GM20431 (cell line): ENCODE measurements around the gene CTBP1.

Experiments used
- in situ Hi-C: fragments of 300-500 bp; cut with MseI, MboI; formaldehyde crosslinking; loops from one replicate; pipeline ENCODE4 v1.15.0; 2020; ENCODE audit warnings: low sequenced_read_pairs; ENCODE audit not compliant: unreplicated experiment

Gene CTBP1

DNA sequence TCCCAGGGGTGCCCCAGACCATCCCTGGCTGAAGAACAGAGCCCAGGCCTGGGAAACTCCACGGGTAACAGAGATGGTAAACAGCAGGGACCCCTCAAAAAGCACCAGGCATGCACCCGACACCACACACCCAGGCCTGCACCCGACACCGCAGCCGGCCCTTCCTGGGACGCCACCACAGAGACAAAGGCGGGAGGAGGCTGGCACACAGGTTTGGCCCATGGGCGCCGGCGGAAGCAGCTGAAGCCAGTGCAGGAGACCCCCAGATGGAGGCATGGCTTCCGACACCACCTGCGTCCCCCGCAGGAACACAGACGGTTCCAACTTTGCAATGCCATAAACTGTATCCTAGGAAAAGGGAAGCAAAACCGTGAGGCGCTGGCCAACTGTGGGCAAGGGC is 22.3 kb downstream of the CTBP1 start:
- in situ Hi-C loops, result no loop called here

GRCh38 chr4:1226144-1226481 is 22.8 kb downstream of the CTBP1 start:
- in situ Hi-C loops, result no loop called here

DNA sequence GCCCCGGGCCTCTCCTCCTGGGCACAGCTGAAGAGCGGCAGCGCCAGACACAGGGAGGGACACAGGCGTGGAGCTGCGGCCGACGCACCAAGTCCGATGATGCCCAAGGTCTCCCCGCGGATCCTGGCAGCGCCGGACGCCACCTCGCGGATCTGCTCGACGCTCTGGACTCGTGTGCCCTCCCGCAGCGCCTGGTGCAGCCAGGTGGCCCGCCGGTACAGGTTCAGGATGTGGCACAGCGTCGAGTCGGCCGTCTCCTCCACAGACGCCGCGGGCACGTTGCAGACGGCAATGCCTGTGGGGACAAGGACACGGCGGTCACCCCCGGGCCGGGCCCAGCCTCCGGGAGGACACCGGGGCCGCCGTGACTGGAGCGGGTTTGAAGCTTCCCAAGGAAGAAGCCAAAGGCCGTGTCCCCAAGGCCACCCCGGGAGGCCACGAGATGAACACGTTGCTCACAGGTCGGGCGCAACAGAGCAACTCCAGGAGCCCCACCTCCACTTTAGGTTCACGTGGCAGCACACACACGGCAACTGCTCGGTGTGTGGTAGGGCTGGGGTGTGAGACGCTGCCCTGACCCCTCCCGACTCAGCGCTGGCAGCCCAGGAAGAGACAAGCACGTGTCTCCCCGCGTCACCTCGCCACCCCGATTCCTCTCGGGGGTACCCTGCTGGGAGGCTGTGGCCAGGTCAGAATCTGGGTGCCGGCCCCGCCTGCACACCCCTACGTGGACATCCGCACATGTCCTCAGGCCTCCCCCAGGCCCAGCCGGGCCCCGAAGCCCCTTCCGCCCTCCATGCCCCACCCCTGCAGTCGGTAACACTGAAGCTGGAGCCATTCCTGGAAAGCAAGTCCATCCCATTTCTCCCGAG is 23.4 kb downstream of the CTBP1 start:
- in situ Hi-C loops, result no loop called here

GRCh38 chr4:1223841-1224809 is 24.8 kb downstream of the CTBP1 start:
- in situ Hi-C loops, result no loop called here

DNA sequence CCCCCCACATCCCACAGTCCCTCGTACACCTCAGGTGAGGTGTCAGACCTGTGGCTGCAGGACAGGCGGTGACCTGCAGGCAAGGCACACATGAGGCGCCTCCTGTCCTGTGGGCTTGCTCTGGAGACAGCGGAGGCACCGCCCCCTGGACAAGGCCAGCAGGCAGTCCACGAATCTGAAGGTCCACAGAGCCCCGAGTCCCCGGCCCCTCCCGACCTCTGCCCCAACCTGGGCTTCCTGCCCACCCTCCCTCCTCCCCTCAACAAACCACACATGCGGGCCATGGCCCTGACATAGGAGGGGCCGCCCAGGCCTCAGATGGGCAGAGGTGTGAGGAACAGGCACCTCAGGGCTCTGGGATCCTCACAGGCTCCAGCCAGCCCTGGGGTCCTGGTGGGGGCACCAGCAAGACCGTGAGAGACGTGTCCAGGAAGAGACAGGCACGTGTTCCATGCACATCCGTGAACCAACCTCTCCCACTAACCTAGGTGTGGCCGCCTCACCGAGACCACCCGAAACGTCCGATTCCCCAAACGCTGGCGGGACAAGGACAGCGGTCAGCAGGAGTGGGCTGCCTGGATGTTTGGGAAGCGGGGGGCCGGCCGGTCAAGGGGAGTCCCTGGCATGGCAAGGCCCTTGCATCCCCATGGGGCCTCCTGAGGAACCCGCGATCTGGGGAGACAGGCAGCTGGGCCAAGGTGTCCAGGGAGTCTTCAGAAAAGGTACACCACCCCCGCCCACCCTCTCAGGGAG is 25.8 kb downstream of the CTBP1 start:
- in situ Hi-C loops, result no loop called here

DNA sequence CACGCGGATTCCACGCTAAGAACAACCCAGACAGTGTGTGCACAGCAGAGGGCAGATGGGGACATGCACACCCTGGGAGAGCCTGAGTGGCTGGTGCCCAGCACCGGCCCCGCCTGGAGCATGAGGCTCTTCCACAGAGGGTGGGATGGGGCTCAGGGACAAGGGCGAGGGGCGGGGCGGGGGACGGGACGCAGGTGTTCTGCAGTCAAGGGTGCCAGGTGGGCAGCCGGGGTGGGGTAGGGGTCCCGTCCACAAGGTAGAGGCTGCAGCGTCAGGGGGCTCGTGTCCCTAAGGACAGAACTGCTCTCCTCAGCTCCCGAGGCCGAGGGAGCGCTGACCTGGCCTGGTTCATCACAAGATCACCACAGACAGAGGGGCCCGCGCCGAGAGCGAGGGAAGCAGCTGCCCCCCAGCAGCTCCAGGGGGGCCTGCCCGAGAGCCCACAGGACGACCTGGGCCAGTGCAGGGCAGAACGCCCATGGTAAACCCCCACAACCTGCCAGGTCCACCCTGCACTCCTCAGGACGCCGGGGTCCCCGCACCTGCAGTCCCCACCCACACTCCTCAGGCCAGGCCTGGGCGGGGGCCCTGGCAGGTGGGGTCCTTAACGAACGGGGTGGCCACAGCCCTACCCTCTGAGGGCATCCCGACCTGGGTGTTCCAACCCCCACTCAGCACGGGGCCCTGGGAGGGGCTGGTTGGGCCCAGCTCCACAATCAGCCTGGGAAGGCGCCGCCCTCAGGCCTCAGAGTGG is 26.7 kb downstream of the CTBP1 start:
- in situ Hi-C loops, result no loop called here

DNA sequence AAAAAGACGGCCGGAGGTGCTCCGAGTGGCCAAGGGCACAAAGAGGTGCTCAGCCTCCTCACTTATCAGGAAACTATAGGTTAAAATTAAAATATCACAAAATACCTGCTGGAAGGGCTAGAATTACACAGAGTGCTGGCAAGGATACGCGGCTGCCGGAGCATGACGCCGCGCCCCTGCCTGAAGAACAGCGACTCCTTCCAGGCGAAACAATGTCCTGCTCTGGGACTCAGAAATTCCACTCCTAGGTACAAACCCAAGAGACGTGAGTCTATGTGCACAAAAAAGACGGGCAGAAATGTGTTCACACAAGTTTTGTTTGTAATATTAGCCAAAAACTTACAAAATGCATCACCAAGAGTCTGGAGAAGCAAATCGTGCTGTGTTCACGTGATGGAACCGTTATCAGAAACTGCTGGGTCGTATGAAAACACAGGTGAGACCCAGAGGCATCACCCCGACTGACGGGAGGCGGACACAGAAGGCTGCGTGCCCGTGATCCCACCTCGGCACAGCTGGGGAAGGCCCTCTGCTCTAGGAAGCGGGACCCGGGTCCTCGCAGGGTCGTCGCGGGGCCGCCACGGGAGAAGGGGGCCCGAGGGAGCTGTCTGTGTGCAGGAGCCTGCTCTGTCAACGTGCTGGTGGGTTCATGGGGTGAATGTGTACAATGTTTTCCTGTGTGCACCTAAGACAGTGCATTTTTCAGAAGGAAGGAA is 27.6 kb downstream of the CTBP1 start:
- in situ Hi-C loops, result no loop called here

- in situ Hi-C loops, result no loop called here
Observed at GRCh38 chr4:1220566-1220965, 28.4 kb downstream of the CTBP1 start.

- in situ Hi-C loops, result no loop called here
Observed at GRCh38 chr4:1219566-1219950, 29.4 kb downstream of the CTBP1 start.

DNA sequence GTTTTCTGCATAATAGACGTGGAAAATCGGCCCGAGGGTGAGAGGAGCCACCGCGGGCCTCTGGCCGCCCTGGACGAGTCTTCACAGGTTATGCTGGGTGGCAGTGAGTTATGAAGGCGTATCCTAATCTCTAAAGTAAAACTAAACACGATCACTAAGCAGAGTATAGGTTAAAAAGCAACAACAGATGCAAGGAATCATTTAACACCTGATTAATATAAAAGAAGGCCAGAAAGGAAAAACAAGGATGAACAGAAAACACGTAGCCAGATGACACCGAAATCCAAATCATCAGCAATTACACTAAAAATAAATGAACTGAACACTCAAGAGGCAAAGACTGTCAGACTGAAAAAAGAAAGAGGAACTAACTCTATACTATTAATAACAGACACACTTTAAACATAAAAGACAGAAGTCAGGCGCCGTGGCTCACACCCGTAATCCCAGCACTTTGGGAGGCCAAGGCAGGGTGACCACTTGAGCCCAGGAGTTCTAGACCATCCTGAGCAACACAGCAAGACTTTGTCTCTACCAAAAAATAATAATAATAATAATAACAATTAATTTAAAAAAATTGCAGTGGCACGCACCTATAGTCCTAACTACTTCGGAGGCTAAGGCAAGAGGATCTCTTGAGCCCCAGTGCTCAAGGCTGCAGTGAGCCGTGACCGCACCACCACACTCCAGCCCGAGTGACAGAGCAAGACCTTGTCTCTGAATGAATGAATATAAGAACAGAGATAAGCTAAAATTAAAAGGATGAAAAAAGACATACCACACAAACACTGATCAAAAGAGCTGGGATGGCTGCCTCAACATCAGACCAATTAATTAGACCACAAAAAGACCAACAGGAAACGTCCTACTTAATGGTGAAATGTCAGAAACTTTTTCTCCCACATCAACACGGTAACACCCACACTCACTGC is 30.0 kb downstream of the CTBP1 start:
- in situ Hi-C loops, result no loop called here

GRCh38 chr4:1217366-1217765 is 31.6 kb downstream of the CTBP1 start:
- in situ Hi-C loops, result no loop called here

DNA sequence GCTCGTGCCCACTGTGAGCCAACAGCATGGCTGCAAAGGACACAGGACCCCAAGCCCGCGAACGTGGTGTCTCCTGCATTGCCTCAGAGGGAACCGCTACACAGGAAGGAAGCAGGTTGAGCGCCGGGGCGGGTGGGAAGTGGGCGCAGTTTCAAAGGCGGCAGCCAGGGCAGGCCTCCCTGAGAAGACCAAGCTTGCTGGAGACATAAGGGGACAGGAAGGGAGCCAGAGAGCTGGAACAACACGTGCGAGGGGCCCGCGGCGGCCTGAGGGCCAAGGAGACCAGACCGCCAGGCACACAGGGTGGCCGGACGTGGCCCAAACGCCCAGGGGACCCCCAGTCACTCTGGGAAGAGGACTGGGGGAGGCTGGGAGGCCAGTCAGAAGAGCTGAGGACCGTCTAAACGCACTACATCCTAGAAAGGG is 32.0 kb downstream of the CTBP1 start:
- in situ Hi-C loops, result no loop called here

DNA sequence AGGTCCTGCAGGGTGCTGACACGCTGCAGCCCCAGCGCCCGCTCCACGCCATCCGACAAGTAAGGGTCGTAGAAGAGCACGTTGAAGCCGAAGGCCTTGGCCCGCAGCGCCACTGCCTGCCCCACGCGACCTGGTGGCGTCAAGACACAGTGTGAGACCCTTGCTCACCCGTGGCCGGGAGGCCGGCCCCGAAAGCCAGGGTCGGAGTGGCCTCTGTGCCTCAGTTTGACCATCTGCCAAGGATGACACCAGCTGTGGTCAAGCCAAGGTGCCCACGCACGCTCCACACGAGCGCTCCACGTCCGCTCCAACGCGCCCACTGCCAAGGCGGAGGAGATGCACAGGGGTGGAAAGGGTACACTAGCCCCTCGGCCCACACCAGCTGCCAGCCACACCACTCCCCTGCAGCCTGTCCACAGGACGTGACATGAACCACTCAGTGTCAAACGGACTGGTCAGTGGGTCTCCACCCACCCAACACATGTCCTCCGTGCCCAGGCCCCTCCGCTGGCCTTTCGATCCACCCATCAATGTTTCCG is 32.8 kb downstream of the CTBP1 start:
- in situ Hi-C loops, result no loop called here

GRCh38 chr4:1215141-1216075 is 33.5 kb downstream of the CTBP1 start:
- in situ Hi-C loops, result no loop called here

DNA sequence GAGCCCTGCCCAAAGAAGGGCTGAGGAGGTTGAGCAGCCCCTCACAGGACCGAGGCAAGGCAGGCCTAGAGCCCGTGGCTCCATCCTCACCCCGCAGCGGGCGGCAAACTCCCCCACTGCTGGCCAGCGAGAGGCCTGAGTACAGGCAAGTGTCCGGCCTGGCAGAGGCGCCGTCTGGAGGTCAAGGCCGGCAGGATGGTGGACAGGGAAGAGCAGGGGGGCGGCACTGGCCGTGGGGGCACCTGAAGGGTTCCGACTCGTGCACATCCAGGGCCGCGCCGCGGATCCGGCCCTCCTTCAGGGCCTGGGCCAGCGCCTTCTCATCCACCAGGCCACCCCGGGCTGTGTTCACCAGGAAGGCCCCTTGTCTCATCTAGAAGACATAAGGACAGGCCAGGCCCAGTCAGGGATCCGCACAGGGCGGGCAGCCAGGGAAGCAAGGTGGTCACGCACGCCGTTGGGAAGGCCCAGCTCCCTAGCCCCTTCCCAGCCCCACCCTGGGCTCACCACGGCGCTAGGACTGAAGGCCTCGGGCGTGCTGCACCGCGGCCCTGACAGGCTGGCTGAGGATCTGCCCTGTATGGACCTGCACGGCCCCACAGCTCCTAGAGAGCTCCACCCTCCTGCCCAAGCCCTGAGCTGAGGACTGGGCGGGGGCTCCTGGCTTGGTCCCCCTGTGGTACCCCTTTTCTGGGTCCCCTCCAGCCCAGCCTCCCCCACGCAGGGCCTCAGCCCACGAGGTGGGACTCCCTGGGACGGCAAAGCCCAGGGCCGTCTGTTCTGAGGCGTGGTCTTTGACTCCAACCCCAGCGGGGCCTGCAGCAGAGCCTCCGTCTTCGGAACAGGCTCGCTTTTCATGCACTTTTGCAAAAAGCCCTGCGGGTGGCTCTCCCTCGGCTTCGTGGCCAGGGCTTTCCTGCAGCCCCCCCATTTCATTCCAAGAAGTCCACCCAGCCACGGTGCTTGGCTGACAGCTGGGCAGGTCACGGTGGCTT is 34.5 kb downstream of the CTBP1 start:
- in situ Hi-C loops, result no loop called here
